Tibial nerve (tissue), 4 donors: ENCODE measurements around the gene UGT1A5.

Experiments used
- EP300 ChIP-seq, 2 donors: sonication (generic); formaldehyde crosslinking; IDR thresholded peaks; one replicate each; pipeline ENCODE4 v1.6.1; 2017; ENCODE audit warnings: antibody characterized with exemption in 2 of 2, mild to moderate bottlenecking in 1 of 2
- TF ChIP-seq, protein P1 (sequence below), 5 experiments: fragments of 200-600 bp in 3 of 5; fragments of 450-650 bp in 2 of 5; sonication (generic) in 3 of 5; IDR thresholded peaks; one replicate each; pipeline ENCODE4 v1.5.1; 2016 to 2019; ENCODE audit warnings: antibody characterized with exemption in 5 of 5, mild to moderate bottlenecking in 3 of 5, moderate library complexity in 2 of 5

DNA sequence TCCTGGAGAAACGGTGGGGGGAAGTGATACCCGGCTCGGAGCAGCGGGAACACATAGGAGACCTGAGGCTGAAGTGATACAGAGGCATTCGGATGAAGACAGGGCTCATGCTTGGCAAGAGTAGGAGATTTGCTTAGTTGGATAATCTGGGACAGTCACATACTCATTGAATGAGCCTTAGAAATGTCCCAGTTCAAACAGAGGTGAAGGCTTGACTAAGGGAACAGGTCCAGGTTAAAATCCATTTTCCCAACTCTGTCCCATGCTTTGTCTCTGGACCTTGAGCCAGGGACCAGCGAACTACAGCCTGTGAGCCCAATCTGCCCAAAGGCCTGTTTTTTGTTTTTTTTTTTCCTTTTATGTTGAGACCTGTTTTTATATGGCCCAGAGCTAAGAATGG, 18.7 kb upstream of the UGT1A5 start:
- TF ChIP-seq, protein P1, sequence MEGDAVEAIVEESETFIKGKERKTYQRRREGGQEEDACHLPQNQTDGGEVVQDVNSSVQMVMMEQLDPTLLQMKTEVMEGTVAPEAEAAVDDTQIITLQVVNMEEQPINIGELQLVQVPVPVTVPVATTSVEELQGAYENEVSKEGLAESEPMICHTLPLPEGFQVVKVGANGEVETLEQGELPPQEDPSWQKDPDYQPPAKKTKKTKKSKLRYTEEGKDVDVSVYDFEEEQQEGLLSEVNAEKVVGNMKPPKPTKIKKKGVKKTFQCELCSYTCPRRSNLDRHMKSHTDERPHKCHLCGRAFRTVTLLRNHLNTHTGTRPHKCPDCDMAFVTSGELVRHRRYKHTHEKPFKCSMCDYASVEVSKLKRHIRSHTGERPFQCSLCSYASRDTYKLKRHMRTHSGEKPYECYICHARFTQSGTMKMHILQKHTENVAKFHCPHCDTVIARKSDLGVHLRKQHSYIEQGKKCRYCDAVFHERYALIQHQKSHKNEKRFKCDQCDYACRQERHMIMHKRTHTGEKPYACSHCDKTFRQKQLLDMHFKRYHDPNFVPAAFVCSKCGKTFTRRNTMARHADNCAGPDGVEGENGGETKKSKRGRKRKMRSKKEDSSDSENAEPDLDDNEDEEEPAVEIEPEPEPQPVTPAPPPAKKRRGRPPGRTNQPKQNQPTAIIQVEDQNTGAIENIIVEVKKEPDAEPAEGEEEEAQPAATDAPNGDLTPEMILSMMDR (IDR thresholded peaks at IDR 0.05), result no peak
- TF ChIP-seq EP300 (IDR thresholded peaks at IDR 0.05), result no peak
